GM19025 (cell line): ENCODE data around the gene CC2D1A.
A peak's percentile ranks its signal among the peaks of the same experiment; 100 is the strongest.
"Not testable (repeated sequence)": the region's sequence is repeated elsewhere in the genome, so short reads cannot be mapped to it uniquely, and the experiment has no call there.

ENCODE experiments used
- ATAC-seq: cut with Tn5 transposase; IDR thresholded peaks from one replicate; pipeline ENCODE4 v1.9.1; 2021; ENCODE audit warnings: mild to moderate bottlenecking, low read depth, moderate library complexity; ENCODE audit not compliant: unreplicated experiment

The CC2D1A gene

GRCh38 chr19:13902993-13903555, 2.9 kb upstream of the CC2D1A start:
- ATAC-seq = no peak

DNA sequence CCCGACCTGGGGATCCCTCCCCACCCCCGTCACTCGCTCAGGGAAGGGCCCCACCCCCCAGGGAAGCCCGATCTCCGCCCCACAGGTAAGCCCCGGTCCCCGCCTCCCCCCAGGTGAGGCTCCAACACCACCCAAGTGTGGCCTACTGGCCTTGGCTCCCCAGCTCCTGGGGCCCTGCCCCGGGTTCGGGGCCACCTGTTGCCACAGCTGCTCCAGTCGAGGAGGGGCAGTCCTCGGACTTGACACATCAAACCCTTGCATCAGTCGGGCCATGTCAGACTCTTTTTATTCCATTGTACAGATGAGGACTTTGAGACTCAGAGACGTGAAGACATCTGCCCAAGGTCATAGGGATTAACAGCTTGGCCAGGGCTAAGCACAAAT, 512 bp downstream of the CC2D1A start:
- ATAC-seq = peak; percentile 13

GRCh38 chr19:13906910-13907309, 909 bp downstream of the CC2D1A start:
- no peak for ATAC-seq

- no peak for ATAC-seq
Observed at GRCh38 chr19:13908674-13909073, 2.7 kb downstream of the CC2D1A start.

DNA sequence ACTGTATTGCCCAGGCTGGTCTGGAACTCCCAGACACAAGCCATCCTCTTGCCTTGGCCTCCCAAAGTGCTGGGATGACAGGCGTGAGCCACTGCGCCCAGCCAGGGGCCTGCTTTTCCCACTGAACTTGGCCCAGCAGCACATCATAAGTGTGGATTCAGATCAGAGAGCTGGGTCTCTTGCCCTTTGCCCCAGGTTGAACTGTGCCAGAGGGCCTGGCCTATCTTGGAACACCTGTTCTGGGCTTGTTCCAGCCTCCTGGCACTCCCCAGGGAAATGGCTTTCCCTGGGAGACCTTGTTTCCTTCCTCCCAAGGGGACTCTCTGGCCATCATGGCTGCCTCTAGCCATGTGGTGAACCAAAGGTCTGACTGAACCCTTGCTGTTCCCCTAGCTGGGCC, 3.4 kb downstream of the CC2D1A start:
- no peak for ATAC-seq

GRCh38 chr19:13913352-13913751, 7.4 kb downstream of the CC2D1A start:
- ATAC-seq = no peak

GRCh38 chr19:13914777-13915176, 8.8 kb downstream of the CC2D1A start:
- ATAC-seq = no peak

DNA sequence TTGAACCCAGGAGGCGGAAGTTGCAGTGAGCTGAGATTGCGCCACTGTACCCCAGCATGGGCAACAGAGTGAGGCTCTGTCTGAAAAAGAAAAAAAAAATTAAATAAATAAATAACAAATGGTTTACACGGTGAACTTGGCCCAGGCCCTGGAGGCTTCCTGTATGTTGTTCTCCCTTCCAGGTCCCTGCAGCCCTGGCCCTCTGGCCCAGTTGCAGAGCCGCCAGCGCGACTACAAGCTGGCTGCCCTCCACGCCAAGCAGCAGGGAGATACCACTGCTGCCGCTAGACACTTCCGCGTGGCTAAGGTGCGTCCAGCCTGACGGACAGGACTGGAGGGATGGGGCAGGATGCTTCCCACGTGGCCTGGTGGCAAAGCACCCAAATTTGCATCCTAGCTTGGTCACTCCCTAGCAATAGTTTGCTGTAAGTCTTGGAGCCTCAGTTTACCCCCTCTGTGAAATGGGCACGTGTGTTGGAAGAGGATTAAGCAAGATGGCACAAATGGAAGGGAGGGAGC, 11.9 kb downstream of the CC2D1A start:
- ATAC-seq = no peak

GRCh38 chr19:13918726-13919411, 12.9 kb downstream of the CC2D1A start:
- ATAC-seq = no peak

DNA sequence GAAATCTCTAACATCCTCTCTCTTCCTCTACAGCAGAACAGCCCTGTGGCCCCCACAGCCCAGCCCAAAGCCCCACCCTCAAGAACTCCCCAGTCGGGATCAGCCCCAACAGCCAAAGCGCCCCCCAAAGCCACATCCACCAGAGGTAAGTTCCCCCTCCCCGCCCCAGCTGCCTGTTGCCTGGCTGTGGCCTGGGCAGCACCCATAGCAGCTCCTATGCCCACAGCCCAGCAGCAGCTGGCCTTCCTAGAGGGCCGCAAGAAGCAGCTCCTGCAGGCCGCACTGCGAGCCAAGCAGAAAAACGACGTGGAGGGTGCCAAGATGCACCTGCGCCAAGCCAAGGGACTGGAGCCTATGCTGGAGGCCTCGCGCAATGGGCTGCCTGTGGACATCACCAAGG, 14.5 kb downstream of the CC2D1A start:
- ATAC-seq = no peak

GRCh38 chr19:13920940-13921747, 15.1 kb downstream of the CC2D1A start:
- no peak for ATAC-seq

- ATAC-seq = not testable (repeated sequence)
Observed at GRCh38 chr19:13922118-13922517, 16.1 kb downstream of the CC2D1A start.

- no peak for ATAC-seq
Observed at GRCh38 chr19:13923194-13923987, 17.4 kb downstream of the CC2D1A start.

DNA sequence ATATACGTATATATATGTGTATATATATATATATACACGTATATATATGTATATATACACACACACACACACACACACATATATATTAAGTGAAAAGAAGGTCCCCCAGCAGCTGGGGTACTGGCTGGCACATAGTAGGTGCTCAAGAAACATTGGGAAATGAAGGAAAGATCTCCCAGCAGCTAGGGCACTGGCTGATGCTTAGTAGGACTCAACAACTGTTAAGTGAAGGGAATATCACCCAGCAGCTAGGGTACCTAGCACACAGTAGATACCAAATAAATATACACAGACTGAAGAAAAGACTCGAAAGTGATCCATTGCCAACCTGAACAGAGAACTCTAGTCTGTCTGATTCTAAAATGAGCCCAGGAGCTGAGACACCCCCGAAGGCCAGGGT, 20.0 kb downstream of the CC2D1A start:
- ATAC-seq = no peak

DNA sequence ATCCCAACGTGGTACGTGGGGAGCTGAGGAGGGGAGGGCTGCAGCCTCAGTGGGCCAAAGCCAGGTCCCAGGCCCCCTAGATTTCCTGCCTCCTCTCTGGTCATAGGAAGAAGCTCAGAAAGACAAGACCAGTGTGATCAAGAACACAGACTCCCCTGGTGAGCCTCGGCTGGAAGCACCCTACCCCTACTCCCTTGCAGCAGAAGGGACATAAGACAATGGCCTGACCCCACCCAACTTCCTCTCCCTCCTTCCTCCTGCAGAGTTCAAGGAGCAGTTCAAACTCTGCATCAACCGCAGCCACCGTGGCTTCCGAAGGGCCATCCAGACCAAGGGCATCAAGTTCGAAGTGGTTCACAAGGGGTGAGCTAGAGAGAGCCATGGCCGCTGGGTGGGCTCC, 20.7 kb downstream of the CC2D1A start:
- no peak for ATAC-seq

DNA sequence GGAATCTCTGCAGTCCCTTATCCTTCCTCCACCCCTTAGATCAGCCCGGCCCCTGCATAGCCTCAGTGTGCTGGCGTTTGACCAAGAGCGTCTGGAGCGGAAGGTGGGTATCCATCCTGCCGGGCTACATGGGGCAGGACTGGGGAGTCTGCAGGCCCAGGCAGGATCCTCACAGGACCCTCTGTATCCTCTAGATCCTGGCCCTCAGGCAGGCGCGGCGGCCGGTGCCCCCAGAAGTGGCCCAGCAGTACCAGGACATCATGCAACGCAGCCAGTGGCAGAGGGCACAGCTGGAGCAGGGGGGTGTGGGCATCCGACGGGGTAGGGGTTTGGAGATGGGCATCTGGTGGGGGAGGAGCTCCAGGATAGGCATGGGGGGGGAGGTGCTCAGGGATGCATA, 23.3 kb downstream of the CC2D1A start:
- ATAC-seq = no peak

DNA sequence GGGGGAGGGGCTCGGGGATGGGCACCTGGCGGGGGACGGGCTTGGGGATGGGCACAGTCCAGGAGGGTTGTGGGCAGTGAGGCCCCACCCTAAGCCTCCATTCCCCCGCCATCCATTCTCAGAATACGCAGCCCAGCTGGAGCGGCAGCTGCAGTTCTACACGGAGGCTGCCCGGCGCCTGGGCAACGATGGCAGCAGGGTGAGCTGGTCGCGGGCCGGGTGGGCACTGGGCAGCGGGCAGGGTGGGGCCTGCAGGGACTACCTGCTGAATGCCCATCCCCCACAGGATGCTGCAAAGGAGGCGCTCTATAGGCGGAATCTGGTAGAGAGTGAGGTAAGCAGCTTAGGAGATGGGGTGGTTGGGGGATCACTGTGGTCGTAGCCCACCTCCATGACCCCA, 24.0 kb downstream of the CC2D1A start:
- ATAC-seq = no peak

DNA sequence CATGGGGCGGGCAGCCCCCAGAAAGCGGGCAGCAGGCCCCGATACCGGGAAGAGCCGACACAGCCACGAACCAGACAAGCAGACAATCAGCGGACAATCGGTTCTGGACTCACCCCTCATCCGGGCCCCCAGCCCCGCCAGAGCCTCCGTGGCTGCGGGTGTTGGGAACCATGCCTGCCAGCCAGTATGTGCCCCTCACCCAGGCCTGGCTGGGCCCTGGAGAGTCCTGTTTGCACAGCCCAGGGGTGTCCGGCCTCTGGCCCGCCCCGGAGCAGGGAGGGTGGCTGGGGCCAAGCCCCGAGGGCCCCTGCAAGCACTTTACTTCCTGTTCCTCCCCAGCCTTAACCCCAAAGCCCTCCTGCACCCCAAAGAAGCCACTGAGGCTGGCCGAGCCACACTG, 24.4 kb downstream of the CC2D1A start:
- ATAC-seq = no peak

DNA sequence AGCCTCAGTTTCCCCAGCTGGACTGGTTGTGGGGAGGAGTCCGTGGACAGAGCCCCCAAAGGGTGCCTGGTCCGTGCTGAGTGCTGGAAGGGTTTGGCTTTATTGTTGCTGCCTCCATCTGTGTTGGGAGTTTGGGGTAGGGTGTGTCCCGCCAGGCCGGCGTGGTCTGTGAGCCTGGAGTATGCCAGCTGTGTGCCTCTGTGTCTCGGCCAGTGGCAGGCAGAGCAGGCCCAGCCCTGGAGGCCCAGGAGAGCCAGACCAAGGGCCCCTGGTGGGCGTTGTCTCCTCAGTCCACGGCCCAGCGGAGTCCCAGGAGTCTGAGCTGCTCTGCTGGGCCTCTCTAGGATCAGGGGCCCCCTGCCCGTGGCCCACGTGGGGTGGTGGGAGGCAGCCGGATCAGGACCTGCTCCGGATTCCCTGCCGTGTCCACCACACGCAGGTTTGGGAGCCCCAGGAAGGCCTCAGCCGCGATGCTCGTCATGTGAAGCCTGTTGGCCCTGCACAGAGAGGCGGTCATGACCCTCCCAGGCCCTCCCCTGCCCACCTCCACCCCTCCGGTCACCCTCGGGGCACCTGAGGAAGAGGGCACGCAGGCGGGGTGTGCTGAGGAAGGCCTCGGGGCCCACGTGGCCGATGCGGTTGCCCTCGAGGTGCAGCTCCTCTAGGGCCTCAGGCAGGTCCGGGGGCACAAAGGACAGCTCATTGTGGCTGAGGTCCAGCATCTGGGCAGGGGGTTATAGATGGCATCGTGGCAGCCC, 25.6 kb downstream of the CC2D1A start:
- no peak for ATAC-seq

- ATAC-seq = no peak
Observed at GRCh38 chr19:13932149-13932637, 26.2 kb downstream of the CC2D1A start.
